Mesendoderm (in vitro differentiated cells): ENCODE results near the gene ST6GALNAC2.

ENCODE experiments used
- DNase-seq: peaks from one replicate; pipeline ENCODE4 v3.0.0; 2013
- H2AK5ac ChIP-seq: 2 replicates; pipeline ENCODE4 v1.6.1; 2013; ENCODE audit warnings: low read length, inconsistent platforms
- H2BK120ac ChIP-seq: 2 replicates; pipeline ENCODE4 v1.6.1; 2013; ENCODE audit warnings: low read depth, mild to moderate bottlenecking, low read length, moderate library complexity, mixed read lengths
- H2BK15ac ChIP-seq: replicated peaks from 2 replicates; pipeline ENCODE4 v1.6.1; 2013; ENCODE audit warnings: low read depth, mild to moderate bottlenecking, moderate library complexity
- H2BK5ac ChIP-seq: 2 replicates; pipeline ENCODE4 v1.6.1; 2013; ENCODE audit warnings: low read length, inconsistent platforms
- H3K18ac ChIP-seq: 2 replicates; pipeline ENCODE4 v1.6.1; 2013; ENCODE audit warnings: mild to moderate bottlenecking, low read length, mixed read lengths
- H3K23ac ChIP-seq: one replicate; pipeline ENCODE4 v1.6.1; 2013; ENCODE audit warnings: low read length
- H3K27ac ChIP-seq: 2 replicates; pipeline ENCODE4 v1.5.1; 2013; ENCODE audit warnings: low read depth, mild to moderate bottlenecking, inconsistent platforms, low read length, moderate library complexity
- H3K27me3 ChIP-seq: 2 replicates; pipeline ENCODE4 v1.6.1; 2013; ENCODE audit warnings: low read length, control low read depth, mild to moderate bottlenecking, inconsistent platforms; ENCODE audit not compliant: insufficient read depth, poor library complexity
- H3K36me3 ChIP-seq: 2 replicates; pipeline ENCODE4 v1.6.1; 2013; ENCODE audit warnings: low read length, inconsistent platforms; ENCODE audit not compliant: control insufficient read depth, insufficient read depth
- H3K4ac ChIP-seq: one replicate; pipeline ENCODE4 v1.6.1; 2013; ENCODE audit warnings: low read depth, mild to moderate bottlenecking, low read length, moderate library complexity
- H3K4me1 ChIP-seq: 2 replicates; pipeline ENCODE4 v1.6.1; 2013; ENCODE audit warnings: low read depth, low read length, inconsistent platforms; ENCODE audit not compliant: control insufficient read depth
- H3K4me2 ChIP-seq: 2 replicates; pipeline ENCODE4 v1.6.1; 2013; ENCODE audit warnings: low read length
- H3K4me3 ChIP-seq: 2 replicates; pipeline ENCODE4 v1.5.1; 2013; ENCODE audit warnings: mild to moderate bottlenecking, low read length
- H3K56ac ChIP-seq: one replicate; pipeline ENCODE4 v1.6.1; 2013; ENCODE audit warnings: low read length
- H3K79me1 ChIP-seq: 2 replicates; pipeline ENCODE4 v1.6.1; 2013; ENCODE audit warnings: low read length, inconsistent platforms
- H3K79me2 ChIP-seq: 2 replicates; pipeline ENCODE4 v1.6.1; 2013; ENCODE audit warnings: mild to moderate bottlenecking, low read length; ENCODE audit not compliant: control insufficient read depth, insufficient read depth
- H3K9ac ChIP-seq: 2 replicates; pipeline ENCODE4 v1.6.1; 2013; ENCODE audit warnings: low read length, inconsistent platforms
- H4K5ac ChIP-seq: one replicate; pipeline ENCODE4 v1.6.1; 2013; ENCODE audit warnings: low read length
- H4K8ac ChIP-seq: one replicate; pipeline ENCODE4 v1.6.1; 2013; ENCODE audit warnings: low read depth, mild to moderate bottlenecking, control low read depth, low read length, moderate library complexity
- WGBS: extraction: QIAGEN DNeasy Blood & Tissue Kit; methylation state at CpG from one replicate; pipeline ENCODE4 v1.1.7; 2013; ENCODE audit warnings: low lambda C conversion rate, missing lambda C conversion rate; ENCODE audit not compliant: insufficient coverage; ENCODE audit errors: extremely low coverage; 5-methylcytosine and 5-hydroxymethylcytosine counted together

The ST6GALNAC2 gene

GRCh38 chr17:76554131-76554530 lies 31.5 kb downstream of the ST6GALNAC2 start:
- Histone ChIP-seq H3K4me2 (no peak overlapping the region), H4K8ac (no peak overlapping the region), H2AK5ac (no peak overlapping the region), H3K27ac (no peak overlapping the region), H2BK15ac (no peak overlapping the region), H3K36me3 (no peaks in the 10 kb centered on the region), H2BK5ac (no peak overlapping the region), H3K4me3 (no peak overlapping the region), H3K4ac (no peak overlapping the region), H3K79me2 (peaks cover 15% of the 10 kb centered on the region), H3K27me3 (no peaks in the 10 kb centered on the region), H3K23ac (no peak overlapping the region), H2BK120ac (no peak overlapping the region), H4K5ac (no peak overlapping the region), H3K56ac (no peak overlapping the region), H3K4me1 (no peaks in the 10 kb centered on the region), H3K79me1 (peaks cover 3% of the 10 kb centered on the region), H3K18ac (no peak overlapping the region), H3K9ac (no peak overlapping the region)
- DNase-seq: no peak
- no CpG with 5 or more reads among the region's 6 CpGs for WGBS

- no peak overlapping the region for H3K4me3 ChIP-seq
- H2BK120ac ChIP-seq: no peak overlapping the region
- no peak overlapping the region for H2BK15ac ChIP-seq
- H2BK5ac ChIP-seq: no peak overlapping the region
- H3K79me2 ChIP-seq: peaks cover 7% of the 10 kb centered on the region
- H3K4me1 ChIP-seq: no peaks in the 10 kb centered on the region
- no peak overlapping the region for H2AK5ac ChIP-seq
- H3K36me3 ChIP-seq: no peaks in the 10 kb centered on the region
- no peak for DNase-seq
- H3K9ac ChIP-seq: no peak overlapping the region
- H4K8ac ChIP-seq: no peak overlapping the region
- no CpG with 5 or more reads among the region's 8 CpGs for WGBS
- no peak overlapping the region for H3K27ac ChIP-seq
- H4K5ac ChIP-seq: no peak overlapping the region
- no peak overlapping the region for H3K4me2 ChIP-seq
- H3K27me3 ChIP-seq: no peaks in the 10 kb centered on the region
- peaks cover 3% of the 10 kb centered on the region for H3K79me1 ChIP-seq
- H3K23ac ChIP-seq: no peak overlapping the region
- no peak overlapping the region for H3K18ac ChIP-seq
- no peak overlapping the region for H3K4ac ChIP-seq
- no peak overlapping the region for H3K56ac ChIP-seq
Measured at GRCh38 chr17:76553178-76553908, 32.3 kb downstream of the ST6GALNAC2 start.

GRCh38 chr17:76551685-76552084 lies 34.0 kb downstream of the ST6GALNAC2 start:
- no peak overlapping the region for H3K18ac ChIP-seq
- H2BK15ac ChIP-seq: no peak overlapping the region
- no peak overlapping the region for H3K23ac ChIP-seq
- no peak overlapping the region for H2BK120ac ChIP-seq
- no peak overlapping the region for H3K4ac ChIP-seq
- H3K79me1 ChIP-seq: no peaks in the 10 kb centered on the region
- no peak overlapping the region for H3K4me2 ChIP-seq
- H3K9ac ChIP-seq: no peak overlapping the region
- no CpG with 5 or more reads among the region's 4 CpGs for WGBS
- DNase-seq: no peak
- H2AK5ac ChIP-seq: no peak overlapping the region
- H3K27ac ChIP-seq: no peak overlapping the region
- no peak overlapping the region for H3K56ac ChIP-seq
- no peak overlapping the region for H4K5ac ChIP-seq
- no peak overlapping the region for H4K8ac ChIP-seq
- no peaks in the 10 kb centered on the region for H3K79me2 ChIP-seq
- no peak overlapping the region for H3K4me3 ChIP-seq
- H3K27me3 ChIP-seq: no peaks in the 10 kb centered on the region
- no peaks in the 10 kb centered on the region for H3K36me3 ChIP-seq
- no peak overlapping the region for H2BK5ac ChIP-seq
- no peaks in the 10 kb centered on the region for H3K4me1 ChIP-seq

- no CpG with 5 or more reads among the region's 15 CpGs for WGBS
Measured at GRCh38 chr17:76550712-76551615, 34.7 kb downstream of the ST6GALNAC2 start.

GRCh38 chr17:76549539-76549938 lies 36.1 kb downstream of the ST6GALNAC2 start:
- Histone ChIP-seq H3K23ac (no peak overlapping the region), H3K9ac (no peak overlapping the region), H3K79me2 (no peaks in the 10 kb centered on the region), H3K4me1 (peaks cover 5% of the 10 kb centered on the region), H3K4ac (no peak overlapping the region), H2BK15ac (no peak overlapping the region), H3K27me3 (no peaks in the 10 kb centered on the region), H3K4me3 (no peak overlapping the region), H4K5ac (no peak overlapping the region), H3K79me1 (no peaks in the 10 kb centered on the region), H3K18ac (no peak overlapping the region), H2BK120ac (no peak overlapping the region), H4K8ac (no peak overlapping the region), H3K56ac (no peak overlapping the region), H3K4me2 (no peak overlapping the region), H2AK5ac (no peak overlapping the region), H2BK5ac (no peak overlapping the region), H3K27ac (no peak overlapping the region), H3K36me3 (no peaks in the 10 kb centered on the region)
- WGBS: no CpG with 5 or more reads among the region's 7 CpGs
- no peak for DNase-seq

More at GRCh38 chr17:76550712-76551615, 34.7 kb downstream of the ST6GALNAC2 start:
- no peak overlapping the region for H3K4me3 ChIP-seq
- H3K79me2 ChIP-seq: no peaks in the 10 kb centered on the region
- peak; percentile 51 for DNase-seq
- no peak overlapping the region for H3K23ac ChIP-seq
- no peak overlapping the region for H2BK120ac ChIP-seq
- H3K56ac ChIP-seq: no peak overlapping the region
- H3K36me3 ChIP-seq: no peaks in the 10 kb centered on the region
- H3K79me1 ChIP-seq: no peaks in the 10 kb centered on the region
- no peak overlapping the region for H3K4me2 ChIP-seq
- no peak overlapping the region for H4K5ac ChIP-seq
- H2BK15ac ChIP-seq: no peak overlapping the region
- H4K8ac ChIP-seq: no peak overlapping the region
- no peak overlapping the region for H2AK5ac ChIP-seq
- H3K4me1 ChIP-seq: no peaks in the 10 kb centered on the region
- no peak overlapping the region for H3K18ac ChIP-seq
- H2BK5ac ChIP-seq: no peak overlapping the region
- H3K27ac ChIP-seq: no peak overlapping the region
- no peak overlapping the region for H3K4ac ChIP-seq
- H3K27me3 ChIP-seq: no peaks in the 10 kb centered on the region
- no peak overlapping the region for H3K9ac ChIP-seq
